Stromal cell of bone marrow (primary cell): Measurements from ENCODE around the gene IL11.

Source experiments
- DNase-seq: peaks from one replicate; pipeline ENCODE4 v3.0.0-alpha.2; 2012; ENCODE audit warnings: low read depth

IL11 gene

DNA sequence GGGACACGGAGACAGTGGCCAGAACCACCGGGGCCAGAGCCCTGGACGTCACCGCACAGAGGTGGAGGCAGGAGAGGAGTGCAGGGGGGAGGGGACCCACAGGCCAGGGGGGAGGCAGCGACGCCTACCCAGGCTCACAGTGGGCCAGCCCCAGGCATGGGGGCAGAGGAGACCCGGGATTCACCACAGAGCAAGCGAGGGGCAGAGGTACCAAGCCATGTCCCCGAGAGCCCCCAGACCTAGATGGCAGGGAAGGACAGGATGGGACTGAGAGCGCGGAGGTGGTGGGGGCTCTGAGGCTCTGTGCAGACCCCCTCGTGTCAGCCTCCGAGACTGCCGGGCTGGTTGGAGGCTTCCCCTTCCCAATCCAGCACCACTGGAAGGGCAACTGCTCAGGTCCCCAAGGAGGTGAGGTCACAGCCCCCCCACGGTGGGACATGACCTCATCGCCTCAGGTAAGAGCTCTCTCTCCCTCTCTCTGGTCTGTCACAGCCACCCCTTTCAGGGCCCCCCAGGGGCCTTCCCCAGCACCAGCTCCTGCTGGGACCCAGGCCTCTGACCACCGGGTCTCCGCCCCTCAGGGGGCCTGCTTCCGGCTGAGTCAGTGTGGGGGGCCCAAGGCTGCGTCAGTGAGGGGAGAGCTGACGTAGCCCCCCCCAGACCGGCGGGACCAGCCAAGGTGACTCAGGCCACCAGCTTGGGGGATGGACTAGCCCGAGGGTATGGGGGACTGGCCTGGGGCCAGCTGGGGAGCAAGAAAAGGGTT is 2.2 kb upstream of the IL11 start:
- no peak for DNase-seq

- DNase-seq, result no peak
Measured at GRCh38 chr19:55369653-55370304, 484 bp downstream of the IL11 start.

- DNase-seq, result no peak
Measured at GRCh38 chr19:55368701-55369563, 1.3 kb downstream of the IL11 start.

- DNase-seq, result no peak
Measured at GRCh38 chr19:55368106-55368505, 2.2 kb downstream of the IL11 start.

DNA sequence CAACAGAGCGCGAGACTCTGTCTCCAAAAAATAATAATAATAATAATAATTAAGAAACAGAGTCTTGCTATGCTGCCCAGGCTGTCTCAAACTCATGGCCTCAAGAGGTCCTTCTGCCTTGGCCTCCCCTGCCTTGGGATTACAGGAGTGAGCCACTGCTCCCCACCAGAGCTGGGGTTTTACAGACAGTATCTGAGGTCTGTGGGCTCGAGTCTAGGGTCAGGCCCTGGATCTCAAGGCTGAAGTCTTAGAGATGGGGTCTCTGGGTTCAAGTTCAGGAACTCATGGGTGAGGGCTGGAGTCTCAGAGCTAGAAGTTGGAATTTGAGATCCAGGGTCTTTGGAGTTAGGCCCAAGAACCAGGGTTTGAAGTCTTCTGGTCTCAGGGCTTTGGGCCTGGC is 3.5 kb downstream of the IL11 start:
- no peak for DNase-seq

GRCh38 chr19:55365964-55366363 is 4.3 kb downstream of the IL11 start:
- DNase-seq, result no peak

DNA sequence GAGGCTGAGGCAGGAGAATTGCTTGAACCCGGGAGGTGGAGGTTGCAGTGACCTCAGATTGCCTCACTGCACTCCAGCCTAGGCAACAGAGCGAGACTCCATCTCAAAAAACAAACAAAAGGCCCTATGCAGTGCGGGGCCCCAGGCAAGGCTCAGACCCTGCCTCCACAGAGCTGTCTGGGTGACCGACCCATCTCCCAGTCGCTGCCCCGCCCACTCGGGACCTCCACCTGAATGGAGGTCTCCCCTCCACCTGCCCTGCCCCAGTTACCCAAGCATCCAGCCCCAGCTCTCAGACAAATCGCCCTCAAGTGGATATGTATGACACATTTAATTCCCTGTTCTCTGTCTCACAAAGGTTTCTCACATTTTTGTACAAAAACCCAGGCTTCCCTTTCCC is 5.0 kb downstream of the IL11 start:
- DNase-seq, result no peak

DNA sequence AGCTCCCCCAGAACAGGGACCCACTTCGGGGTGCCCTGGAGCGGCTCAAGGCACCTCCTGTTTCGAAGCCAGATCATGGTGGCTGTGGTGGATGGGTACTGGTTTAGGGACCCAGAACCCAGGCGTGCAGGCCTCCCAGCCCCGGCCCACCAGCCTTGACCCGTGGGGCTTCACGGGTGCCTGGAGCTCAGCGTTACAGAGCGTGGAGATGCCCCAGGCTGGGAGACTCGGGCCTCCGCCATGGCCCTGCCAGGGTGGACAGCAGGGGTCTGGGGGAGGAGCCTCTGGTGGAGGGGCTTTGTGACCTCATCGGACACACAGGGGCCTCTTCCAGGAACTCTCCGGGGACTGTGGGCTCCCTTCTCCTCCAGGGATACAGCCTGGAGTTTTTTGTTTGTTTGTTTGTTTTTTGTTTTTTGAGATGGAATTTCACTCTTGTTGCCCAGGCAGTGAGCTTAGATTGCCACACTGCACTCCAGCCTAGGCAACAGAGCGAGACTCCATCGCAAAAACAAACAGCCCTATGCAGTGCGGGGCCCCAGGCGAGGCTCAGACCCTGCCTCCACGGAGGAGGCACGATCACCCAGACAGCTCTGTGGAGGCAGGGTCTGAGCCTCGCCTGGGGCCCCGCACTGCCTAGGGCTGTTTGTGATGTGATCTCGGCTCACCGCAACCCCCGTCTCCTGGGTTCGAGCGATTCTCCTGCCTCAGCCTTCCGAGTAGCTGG is 7.1 kb downstream of the IL11 start, which contains the start of gene GARIN5B:
TSS of gene GARIN5B (minus strand) at position 271 of the 727 bp plus-strand sequence. CDS start at position 77, 194 bp downstream.
- DNase-seq, result no peak

GRCh38 chr19:55362174-55362989 is 7.9 kb downstream of the IL11 start:
- no peak for DNase-seq

GRCh38 chr19:55360902-55361301 is 9.4 kb downstream of the IL11 start:
- DNase-seq, result no peak

- DNase-seq, result no peak
Measured at GRCh38 chr19:55358943-55359908, 11.0 kb downstream of the IL11 start.

GRCh38 chr19:55358493-55358892 is 11.8 kb downstream of the IL11 start:
- DNase-seq, result no peak

GRCh38 chr19:55355213-55355821 is 14.9 kb downstream of the IL11 start:
- no peak for DNase-seq

DNA sequence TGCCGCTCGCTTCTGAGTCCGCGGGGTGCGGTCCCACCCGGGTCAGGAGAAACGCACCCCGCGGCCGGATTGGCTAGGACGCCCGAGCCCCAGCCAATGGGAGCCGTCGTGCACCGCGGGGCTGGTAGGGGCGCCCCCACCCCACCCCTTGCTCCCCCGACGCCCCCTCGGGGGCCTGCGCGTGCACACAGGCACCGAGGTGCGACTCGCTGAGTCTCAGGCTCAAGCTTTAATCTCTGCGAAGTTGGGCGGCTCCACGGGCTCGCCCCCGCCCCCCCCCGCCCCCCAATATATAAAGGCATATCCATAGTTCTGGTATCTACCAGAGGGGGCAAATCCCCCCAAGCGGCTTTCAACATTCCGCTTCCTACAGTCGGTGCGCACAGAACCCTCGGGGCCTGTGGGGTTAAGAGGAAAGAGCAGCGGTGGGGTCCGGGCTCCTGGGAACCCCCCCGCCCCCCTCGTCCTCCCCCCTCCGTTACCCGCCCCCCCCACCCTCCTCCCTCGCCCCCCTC is 15.5 kb downstream of the IL11 start, which contains the start of gene COX6B2:
TSS of gene COX6B2 (minus strand) at position 22 of the 515 bp plus-strand sequence. CDS start 198 bp downstream, outside the sequence.
- no peak for DNase-seq

DNA sequence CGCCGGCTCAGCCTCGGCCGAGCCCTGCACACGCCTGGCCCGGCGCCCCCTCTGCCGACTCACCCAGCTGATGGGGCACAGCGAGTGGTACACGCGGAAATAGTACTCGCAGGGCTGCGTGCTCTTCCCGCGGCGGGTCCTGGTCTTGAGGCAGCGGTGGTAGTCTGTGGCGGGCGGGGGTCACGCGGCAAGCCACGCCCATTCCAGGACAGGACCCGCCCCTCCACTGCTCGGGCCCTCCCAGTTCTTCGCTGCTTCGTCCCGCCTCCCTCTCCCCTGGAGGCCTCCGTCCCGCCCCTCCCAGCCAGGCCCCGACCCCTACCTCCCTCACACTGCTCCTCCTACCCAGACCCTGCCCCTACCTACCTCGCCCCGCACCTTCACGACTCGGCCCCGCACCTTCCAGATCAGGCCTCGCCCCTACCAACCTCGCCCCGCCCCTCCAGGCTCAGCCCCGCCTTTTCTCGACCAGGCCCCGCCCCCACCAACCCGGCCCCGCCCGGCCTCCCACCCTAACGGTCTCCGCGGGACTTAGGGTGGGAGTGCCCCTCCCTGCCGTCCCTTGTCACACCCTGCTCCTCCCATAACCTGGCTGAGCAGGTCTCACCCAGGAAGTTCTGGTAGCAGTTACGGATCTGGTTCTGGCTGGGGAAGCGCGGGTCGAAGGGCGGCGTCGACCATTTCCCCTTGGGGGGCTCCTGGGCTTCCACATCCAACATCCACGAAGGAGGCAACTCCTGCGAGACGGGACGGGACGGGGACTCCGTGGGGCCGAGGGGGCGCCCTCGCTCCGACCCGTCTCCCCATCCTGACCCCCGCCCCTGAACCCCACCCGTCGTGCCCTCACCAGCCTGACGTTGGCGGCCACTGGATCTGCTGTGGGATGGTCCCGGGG is 16.2 kb downstream of the IL11 start:
- no peak for DNase-seq

GRCh38 chr19:55353356-55353802 is 16.9 kb downstream of the IL11 start:
- no peak for DNase-seq

DNA sequence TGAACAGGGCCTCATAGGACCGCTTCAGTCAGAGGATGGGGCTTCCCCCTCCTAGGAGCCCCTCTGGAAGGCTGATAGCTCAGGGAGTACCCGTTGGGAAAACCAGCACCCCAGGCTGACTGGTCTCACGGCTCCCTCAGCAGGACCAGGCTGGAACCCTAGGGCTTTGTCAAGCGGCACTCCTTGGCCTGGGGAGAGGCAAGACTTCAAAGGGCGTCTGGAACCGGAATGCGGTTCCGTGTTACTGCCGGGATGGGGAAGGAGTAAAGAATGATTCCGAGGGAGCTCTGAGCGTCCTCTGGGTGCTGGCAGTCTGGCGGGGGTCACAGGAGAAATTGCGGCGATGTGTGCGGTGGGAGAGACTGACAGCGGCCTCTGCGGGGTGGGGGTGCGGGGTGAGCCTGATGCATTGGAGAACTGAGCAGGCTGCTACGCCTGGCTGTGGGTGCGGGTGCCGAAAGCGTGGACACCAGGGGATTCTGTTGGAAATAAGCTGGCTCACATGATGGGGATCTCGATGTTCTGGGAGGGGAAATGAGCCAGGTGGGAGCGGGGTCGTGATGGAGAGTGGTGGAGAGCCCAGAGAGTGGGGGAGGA is 17.6 kb downstream of the IL11 start:
- no peak for DNase-seq

DNA sequence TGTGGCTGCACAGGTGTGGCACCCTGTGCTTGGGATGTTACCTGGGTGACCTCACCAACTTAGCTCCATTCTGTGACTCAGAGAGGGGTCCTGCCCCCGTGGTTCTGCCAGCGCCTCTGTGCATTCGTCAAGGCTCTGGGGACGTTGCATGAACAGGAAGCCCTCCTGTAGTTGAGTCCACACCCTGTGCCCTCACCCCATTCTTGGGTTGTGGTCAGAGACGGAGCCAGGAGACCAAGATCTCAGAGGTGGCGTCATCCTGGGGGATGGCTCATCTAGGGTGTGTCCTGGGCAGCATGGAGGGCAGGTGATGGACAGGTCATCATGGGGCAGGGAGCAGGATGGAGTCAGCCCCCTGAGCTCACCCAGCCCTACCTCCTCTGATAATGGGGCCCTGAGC is 18.2 kb downstream of the IL11 start:
- DNase-seq, result no peak
